HG02973 (cell line): ENCODE measurements around the gene PPIF.

ENCODE experiments used
- ATAC-seq: cut with Tn5 transposase; IDR thresholded peaks from one replicate; pipeline ENCODE4 v1.9.1; 2021; ENCODE audit warnings: moderate library complexity; ENCODE audit not compliant: unreplicated experiment

The PPIF gene

DNA sequence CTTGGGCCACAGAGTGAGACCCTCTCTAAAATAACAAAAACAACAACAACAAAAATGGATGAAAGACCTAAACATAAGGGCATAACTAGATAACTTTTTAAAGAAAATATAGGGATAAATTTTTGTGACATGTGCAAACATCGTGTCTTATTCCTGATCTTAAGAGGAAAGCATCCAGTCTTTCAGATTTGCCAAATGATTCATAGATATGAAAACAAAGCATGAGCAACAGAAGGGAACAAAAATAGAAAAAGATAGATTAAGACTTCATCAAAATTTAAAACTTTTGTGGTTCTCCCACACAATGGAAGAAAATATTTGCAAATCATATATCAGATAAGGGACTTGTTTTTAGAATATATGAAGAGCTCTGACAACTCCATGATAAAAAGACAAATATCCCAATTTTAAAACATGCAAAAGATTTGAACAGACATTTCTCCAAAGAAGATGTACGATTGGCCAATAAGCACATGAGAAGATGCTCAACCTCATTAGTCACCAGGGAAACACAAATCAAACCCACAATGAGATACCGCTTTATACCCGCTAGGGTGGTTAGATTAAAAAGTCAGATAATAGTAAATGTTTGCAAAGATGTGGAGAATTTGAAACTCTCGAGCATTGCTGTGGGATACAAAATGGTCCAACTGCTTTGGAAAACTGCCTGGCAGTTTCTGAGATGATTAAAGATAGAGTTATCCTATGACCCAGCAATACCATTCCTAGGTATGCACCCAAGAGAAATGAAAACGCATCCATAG is 20.3 kb downstream of the PPIF start:
- ATAC-seq = no peak

DNA sequence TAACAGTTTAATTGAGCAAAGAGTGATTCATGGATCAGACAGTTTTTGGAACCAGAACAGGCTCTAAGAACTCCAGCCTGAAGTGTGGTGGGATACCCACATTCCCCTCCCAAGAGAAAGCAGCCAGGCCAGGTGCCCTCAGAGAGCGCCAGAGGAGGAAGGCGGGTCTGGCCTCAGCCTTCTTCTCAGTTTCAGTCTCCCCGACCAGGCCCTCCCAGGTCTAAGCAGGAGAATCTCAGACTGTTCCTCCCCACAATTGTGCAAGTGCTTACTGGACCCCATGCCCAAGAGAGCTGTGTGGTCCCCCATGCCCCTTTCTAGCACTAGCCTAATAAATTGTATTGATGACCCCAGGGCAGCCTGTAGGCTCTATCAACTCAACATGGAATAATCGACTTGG is 25.6 kb downstream of the PPIF start:
- no peak for ATAC-seq

DNA sequence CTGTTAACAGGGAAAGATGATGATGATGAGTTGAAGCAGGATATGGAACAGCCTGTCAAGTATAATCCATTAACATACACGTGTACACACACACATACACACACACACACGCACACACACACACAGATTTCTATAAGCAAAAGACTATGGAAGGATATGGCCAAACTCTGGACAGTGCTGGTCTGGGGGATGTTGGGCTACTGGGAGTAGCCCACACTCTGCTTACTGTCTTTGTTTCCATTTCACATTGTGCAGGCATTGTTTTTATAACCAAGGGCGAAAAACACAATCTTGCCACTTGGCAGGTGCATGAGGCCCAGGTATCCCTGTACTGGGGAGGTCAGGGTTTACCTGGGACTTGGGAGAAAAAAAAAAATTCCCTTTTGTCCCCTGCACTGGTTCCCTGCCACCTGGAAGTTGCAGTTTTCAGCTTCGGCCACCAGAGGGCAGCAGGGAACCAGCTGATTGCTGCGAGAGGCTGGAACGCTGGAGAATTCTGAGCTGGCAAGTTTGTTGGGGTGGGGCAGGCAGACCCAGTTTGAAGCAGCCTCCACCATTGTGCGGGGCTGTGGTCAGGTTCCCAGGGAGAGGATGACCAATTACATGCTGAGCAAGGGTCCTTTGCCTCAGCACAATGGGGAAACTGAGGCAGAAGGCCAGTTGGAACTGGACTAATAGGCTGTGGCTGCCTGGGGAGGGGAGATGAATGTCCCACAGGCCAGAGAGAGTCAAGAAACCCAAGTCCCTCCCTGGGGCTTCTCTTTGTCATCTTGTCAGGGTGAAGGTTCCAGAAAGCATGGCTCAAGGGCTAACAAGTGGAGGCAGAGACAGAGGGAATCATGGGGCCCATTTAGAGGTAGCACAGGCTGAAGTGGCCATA is 27.3 kb downstream of the PPIF start:
- no peak for ATAC-seq

DNA sequence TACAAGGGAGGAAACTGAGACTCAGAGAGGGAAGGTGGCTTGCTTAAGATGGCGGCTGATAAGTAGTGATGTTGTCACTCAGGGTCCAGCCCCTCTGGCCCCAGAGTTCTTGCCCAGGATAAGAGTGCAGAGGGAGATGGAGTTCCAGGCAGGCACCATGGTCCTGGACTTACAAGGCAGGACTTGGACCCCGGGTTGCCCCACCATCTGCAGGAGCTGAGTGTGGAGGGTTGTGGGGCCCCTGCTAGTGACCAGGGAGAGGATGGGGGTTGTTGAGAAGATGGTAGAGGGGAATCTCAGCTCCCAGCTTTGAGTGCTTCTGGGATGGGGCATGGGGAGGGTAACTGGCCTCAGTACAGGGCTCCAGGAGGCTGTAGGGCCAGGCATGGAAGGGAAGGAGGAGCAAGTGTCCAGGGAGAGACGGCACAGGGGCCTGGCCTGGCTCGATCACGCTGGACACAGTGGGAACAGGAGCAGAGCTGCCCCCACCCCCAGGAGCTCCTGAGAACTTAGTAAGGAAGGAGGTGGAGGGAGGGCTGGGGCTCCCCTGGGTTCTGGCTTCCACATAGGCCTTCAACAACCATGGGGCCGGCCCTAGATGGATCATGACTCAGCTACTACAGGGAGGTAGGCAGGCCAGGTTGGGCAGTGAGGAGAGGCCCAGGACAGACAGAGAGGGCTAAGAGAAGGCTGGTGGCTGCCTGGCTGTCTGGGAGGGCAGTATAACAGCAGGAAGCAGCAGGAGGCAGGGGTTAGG is 28.2 kb downstream of the PPIF start:
- ATAC-seq = no peak

DNA sequence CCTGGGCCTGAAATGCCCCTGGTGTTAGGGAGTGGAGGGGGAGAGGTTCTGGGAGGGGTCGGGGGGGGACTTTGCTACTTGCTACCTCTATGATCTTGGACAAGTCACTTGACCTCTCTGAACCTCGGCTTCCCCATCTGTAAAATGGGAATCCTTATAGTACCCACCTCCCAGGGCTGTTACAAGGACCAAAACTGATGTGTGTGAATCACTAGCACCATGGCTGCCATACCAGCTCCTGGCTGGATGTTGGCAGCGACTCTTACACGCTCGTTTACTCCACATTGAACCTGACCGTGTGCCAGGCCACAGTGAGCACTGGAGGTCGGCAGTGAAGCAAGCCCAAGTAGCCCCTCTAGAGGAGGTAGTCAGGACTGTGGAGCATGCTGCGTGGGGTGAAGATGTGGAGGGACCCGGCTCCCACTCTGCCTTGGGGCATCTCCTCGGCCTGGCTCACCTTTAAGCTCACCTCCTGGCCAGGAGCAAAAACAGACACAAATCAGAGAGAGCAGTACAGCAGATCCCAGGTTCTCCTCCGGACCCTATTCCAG is 28.9 kb downstream of the PPIF start:
- no peak for ATAC-seq

DNA sequence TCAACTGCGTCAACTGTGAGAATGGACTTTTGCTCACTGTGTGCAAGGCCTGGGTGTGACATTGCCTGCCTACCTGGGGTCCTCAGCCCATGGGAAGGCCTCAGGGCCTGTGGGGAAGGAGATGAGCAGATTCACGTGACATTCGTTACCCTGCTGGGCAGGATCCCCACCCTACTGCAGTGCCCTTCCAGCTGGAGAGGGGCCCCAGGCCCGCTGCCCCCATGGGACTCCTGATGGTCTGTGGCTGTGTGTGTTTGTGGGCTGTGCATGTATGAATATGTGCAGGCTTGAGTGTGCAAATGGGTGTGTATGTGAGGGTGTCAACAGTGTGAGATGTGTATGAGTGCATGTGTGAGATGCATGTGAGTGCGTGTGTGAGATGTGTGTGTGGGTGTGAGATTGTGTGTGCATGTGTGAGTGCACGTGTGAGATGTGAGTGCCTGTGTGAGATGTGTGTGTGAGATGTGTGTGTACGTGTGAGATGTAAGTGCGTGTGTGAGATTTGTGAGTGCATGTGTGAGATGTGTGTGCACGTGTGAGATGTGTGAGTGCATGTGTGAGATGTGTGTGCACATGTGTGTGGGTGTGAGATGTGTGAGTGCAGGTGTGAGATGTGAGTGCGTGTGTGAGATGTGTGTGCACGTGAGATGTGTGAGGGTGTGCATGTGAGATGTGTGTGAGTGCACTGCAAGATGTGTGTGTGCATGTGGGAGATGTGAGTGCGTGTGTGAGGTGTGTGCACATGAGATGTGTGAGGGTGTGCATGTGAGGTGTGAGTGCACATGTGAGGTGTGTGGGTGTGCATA is 29.7 kb downstream of the PPIF start:
- no peak for ATAC-seq

DNA sequence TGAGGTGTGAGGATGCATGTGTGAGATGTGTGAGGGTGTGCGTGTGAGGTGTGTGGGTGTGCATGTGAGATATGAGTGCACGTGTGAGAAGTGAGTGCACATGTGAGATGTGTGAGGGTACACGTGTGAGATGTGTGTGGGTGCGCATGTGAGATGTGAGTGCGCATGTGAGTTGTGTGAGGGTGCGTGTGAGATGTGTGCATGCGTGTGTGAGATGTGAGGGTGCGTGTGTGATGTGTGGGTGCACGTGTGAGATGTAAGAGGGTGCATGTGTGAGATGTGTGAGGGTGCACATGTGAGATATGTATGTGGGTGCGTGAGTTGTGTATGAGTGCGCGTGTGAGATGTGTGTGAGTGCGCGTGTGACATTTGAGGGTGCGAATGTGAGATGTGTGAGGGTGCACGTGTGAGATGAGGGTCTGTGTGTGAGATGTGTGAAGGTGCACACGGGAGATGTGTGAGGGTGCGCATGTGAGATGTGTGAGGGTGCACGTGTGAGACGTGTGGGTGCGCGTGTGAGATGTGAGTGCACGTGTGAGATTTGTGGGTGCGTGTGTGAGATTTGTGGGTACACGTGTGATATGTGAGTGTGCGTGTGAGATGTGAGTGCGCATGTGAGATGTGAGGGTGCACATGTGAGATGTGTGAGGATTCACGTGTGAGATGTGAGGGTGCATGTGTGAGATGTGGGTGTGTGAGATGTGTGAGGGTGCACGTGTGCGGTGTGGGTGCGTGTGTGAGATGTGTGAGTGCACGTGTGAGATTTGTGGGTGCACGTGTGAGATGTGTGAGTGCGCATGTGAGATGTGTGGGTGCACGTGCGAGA is 30.5 kb downstream of the PPIF start:
- no peak for ATAC-seq

DNA sequence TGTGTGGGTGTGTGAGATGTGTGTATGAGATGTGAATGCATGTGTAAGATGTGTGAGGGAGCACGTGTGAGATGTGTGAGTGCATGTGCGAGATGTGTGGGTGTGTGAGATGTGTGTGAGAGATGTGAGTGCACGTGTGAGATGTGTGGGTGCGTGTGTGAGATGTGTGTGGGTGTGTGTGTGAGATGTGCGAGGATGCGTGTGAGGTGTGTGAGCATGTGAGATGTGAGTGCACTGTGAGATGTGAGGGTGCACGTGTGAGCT is 31.0 kb downstream of the PPIF start:
- no peak for ATAC-seq

DNA sequence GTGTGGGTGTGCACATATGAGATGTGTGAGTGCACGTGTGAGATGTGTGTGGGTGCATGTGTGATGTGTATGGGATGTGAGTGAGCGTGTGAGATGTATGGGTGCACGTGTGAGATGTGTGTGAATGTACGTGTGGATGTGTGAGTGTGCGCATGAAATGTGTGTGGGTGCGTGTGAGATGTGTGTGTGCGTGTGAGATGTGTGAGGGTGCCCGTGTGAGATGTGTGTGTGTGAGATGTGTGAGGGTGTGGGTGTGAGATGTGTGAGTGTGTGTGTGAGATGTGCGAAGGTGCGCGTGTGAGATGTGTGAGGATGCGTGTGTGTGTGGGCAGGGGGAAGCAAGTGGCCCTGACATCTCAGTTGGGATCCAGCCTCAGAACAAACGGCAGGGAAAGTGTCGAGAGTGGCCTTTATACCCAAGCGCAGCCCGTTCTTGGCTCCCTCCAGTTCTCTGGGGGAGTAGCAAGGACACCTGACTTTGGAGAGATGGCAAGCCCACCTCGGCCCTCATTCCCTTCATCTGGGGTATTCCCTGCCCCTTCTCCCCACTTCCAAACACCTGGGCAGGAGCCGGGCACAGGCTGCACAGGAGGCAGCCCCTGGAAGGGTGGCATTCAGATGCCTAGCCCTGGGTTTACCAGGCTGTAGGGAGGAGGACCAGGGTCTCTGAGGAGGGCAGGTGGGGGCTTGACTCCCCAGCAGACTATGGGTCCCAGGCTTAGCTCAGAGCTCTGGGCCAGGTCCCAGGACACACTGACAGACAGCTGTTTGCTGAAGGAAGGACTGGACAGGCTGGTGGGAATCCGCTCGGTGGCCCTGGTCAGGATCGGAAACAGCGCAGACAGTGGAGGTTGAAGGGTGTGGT is 31.6 kb downstream of the PPIF start:
- no peak for ATAC-seq

DNA sequence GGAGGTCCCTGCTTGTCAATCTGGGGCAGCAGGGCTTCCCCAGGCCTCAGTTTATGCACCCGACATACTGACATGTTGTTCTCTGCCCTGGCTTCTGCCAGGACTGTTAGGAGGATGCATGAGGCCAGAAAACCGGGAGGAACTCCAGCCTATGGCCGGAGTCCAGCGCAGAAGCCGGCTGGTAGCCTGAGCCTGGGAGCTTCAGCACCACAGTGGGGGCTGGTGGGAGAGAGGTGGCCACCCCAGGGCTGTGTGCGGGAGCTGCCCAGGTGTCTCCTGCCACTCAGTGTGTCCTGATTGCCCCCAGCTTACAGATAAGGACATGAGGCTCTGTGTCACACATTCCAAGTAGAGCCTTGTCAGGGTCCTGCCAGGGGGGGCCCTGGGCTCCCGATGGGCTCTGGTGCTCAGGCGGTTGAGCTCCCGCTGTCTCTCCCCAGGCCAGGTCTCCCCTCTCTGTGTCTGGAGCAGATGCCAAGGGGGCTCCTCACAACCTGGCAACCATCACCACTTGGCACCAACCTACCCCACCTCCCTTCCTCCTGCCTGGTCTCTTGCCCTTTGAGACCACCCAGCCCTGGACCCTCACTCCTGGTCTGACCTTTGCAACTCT is 32.3 kb downstream of the PPIF start:
- ATAC-seq = no peak

DNA sequence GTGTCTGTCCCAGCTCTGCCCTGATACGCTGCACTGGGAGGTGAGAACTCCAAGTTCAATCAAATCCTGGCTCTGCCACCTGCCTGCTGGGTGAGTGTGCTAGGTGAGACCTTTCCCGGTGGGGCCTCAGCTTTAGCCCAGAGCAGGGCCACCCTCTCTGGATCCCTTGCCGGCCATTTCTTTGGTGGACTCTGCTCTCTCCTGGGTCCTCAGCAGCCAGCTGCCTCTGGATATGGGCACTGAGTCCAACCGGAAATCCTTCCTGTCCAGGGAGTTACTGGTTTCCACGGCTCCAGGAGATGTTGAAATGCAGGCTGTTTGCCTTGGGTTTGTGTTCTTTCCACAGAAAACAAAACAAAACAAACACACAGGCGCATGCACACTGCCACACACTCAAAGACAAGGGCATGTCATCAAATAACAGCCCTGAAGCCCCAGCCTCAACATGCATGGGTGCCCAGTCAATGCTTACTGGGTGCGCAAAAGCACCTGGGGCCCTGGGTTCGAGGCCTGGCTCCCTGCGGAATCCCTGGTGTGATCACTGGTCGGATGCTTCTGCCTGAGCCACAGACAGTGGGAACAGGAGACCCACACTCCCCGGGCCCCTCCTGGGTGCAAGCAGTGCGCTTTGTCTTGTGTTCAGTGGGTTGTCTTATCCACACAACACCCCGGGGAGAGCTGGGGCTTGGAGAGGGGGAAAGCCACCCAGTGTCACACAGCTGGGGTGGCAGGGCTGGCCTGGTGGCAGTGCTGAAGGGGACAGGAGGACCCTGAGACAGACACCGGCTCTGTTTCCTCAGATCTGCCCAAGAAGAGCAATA is 33.1 kb downstream of the PPIF start:
- no peak for ATAC-seq

DNA sequence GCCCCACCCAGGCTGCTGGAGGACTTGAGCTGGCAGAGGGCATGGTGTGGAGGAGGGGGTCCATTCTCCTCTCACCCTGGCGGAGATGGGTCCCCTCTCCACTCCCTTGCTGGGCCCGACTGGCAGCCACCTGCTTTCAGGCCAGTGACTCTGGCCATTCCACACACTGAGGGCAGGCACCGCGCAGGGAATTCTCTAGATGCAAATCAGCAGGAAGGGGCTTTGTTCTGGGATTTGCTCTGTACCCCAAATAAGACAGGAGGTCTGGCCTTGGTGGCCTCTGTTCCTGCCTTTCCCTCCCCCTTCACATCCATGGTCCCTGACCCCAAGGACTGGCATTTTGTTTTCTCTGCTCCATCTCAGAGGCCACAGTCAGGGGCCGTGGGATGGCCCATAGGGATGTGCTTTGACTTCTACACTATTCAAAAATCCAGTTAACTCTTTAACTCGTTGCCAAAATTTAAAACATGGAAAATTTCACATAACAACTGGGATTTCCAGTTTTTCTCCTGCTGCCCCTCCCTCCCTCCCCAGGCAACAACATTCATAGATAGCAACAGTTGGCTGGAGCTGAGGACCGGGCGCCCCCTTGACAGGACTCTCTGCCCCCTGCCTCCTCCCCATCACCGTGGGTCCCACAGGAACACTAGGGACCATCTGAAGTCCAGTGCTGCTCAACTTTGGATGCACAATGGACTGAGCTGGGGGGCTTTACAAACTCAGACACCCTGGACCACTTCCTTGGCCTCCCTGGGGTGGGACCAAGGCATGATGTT is 33.9 kb downstream of the PPIF start:
- no peak for ATAC-seq

DNA sequence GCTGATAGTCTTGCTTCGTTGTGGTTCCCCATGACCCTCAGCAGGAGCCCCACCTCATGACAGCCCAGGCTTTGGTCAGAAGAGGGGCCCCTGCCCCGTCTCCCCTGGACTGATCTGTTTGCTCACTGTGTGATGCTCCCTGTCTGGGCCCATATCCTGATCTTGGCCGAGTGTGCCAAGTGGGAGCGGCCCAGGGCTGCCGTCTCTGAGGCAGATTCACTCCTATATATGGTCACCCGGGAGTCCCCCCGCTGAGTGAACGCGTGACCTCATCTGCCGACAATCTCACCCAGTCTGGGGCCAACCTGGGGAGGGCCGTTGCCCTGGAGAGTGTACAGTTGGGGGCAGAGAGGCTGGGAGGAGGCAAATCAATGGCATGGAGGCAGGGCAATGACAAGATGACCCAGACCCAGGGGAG is 34.5 kb downstream of the PPIF start:
- ATAC-seq = no peak

DNA sequence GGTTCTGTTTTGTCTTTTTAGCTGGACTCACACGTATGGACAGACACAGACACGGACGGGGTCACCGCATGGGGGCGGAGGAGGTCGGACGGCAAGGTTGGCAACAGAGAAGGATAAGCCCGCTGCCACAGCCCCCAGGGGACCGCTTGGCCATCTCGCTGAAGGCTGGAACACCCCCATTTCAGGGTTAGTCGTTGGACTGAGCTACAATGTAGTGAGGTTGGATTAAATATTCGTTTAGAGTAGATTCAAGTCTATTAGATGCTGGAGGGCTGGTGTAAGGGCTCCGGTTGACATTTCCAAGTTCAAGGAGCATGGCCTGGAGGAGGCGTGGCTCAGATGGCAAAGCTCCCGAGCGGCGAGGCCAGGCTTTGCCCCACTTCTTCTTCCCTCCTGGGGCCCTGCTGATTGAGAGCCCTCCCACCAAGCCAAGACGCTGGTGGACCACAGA is 35.2 kb downstream of the PPIF start:
- no peak for ATAC-seq

DNA sequence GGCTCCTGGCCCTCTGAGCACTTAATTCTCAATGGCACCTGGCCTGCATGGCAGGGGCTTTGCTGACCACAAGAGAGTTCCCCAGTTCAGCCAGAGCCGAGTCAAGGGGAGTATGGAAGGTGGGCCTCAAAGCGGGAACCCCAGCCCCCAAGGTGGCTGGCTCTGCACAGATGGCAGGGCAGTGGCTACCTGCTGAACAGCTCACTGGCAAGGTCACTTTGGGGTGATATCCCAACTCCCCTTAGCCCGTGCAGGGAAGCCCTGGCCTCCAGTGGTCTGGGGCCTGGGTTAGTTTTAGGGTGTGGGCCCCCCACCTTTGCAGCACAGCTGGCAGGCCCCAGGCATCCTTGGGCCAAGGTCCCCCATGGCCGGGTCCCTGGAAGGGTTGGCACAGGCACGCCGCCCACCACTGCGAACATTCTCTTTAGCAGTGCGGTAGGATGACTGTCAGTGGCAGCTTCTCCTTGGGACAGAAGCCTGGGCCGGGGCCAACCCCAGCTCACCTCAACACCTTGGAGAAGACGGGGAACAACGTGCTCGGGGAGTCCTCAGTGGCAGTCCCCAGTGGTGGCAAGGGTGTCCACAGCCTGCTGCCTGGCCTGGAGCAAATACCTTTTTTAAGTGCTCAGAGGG is 36.8 kb downstream of the PPIF start:
- ATAC-seq = no peak

DNA sequence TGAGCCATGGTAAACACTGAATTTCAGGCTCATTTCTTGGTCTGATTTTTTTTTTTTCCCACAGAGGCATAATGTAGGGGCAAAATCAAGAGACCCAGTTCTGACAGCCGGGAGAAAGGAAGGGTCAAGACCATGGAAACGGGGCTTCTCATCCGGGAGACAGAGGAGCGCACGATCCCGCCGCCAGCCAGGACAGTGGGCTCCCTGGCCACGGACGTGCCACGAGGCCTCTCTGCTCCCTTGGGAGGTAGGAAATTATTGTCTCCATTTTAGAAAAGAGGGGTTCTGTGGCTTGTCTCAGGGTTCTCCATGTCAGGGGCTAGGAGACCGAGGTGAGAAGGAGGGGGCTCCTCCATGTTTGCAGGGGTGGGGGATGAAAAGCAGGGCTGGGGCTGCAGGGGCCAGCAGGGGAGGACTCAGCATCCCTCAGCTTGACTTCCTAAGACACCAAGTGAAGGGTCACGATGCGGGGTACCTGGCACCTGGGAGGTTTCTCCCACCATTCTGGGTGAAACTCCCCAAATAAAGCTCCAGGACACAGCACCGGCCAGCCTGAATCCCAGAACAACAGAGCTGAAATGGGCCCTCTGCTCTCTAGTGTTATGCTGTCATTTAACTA is 37.6 kb downstream of the PPIF start:
- no peak for ATAC-seq
